ENCODE measurements around the gene LIX1. TPM values are rescaled to one million over a fixed set of nuclear protein-coding genes. Genes with fewer than 3 reads are reported as not detected.

The LIX1 gene
- total and polyA plus RNA-seq, 7 donors, result under 0.01 to 0.03 TPM; not detected in 5

- Histone ChIP-seq H3K27ac (no peak overlapping the region), H3K9me3 (no peaks in the 10 kb centered on the region), H3K4me3 (no peak overlapping the region), H3K4me1 (peaks cover 4% of the 10 kb centered on the region), H3K27me3 (ENCODE audit: insufficient read depth in 3 of 3, low read length in 2 of 3) (no peaks in the 10 kb centered on the region), H3K36me3 (ENCODE audit: insufficient read depth in 1 of 2, low read depth in 1 of 2) (no peaks in the 10 kb centered on the region)
- ATAC-seq, result peak in 2 of 4 donors; percentile 16 to 39
- TF ChIP-seq CTCF (IDR thresholded peaks at IDR 0.05), result no peak
- intact Hi-C loops (cut with DNase I), result no loop called here
- DNase-seq, result no peak
- WGBS, 3 donors, result 21 to 30% (median 24%) methylated on average over 2 of the region's 2 CpGs
Measured at GRCh38 chr5:97072696-97073095, 69.7 kb downstream of the LIX1 start.

- DNase-seq (no peak), ATAC-seq (peak in 2 of 4 donors; percentile 52 to 60)
- Histone ChIP-seq H3K27me3 (ENCODE audit: insufficient read depth in 3 of 3, low read length in 2 of 3) (no peaks in the 10 kb centered on the region), H3K4me1 (peaks cover 4% of the 10 kb centered on the region), H3K9me3 (no peaks in the 10 kb centered on the region), H3K27ac (no peak overlapping the region), H3K4me3 (no peak overlapping the region), H3K36me3 (ENCODE audit: insufficient read depth in 1 of 2, low read depth in 1 of 2) (no peaks in the 10 kb centered on the region)
- 39 to 49% (median 41%) methylated on average over 4 of the region's 4 CpGs for WGBS, 3 donors
- intact Hi-C loops (cut with DNase I), result no loop called here
- TF ChIP-seq CTCF (IDR thresholded peaks at IDR 0.05), result no peak
Measured at GRCh38 chr5:97071993-97072392, 70.4 kb downstream of the LIX1 start.

- Histone ChIP-seq H3K9me3 (no peaks in the 10 kb centered on the region), H3K4me3 (no peak overlapping the region), H3K27ac (peak overlapping the region; percentile 14), H3K36me3 (ENCODE audit: insufficient read depth in 1 of 2, low read depth in 1 of 2) (no peaks in the 10 kb centered on the region), H3K4me1 (peaks cover 4% of the 10 kb centered on the region), H3K27me3 (ENCODE audit: insufficient read depth in 3 of 3, low read length in 2 of 3) (no peaks in the 10 kb centered on the region)
- intact Hi-C loops (cut with DNase I), result no loop called here
- ATAC-seq, result peak; percentile 79 to 91 (median 87)
- TF ChIP-seq CTCF (IDR thresholded peaks at IDR 0.05), result no peak
- WGBS, 3 donors, result 19 to 31% (median 20%) methylated on average over 8 of the region's 8 CpGs
- no peak for DNase-seq
Measured at GRCh38 chr5:97071101-97071500, 71.3 kb downstream of the LIX1 start.

GRCh38 chr5:97070234-97070633 lies 72.2 kb downstream of the LIX1 start:
- no peak for DNase-seq
- no peaks in the 10 kb centered on the region for H3K36me3 ChIP-seq (ENCODE audit: insufficient read depth in 1 of 2, low read depth in 1 of 2)
- no peak for TF ChIP-seq CTCF (IDR thresholded peaks at IDR 0.05)
- peak overlapping the region; percentile 14 for H3K27ac ChIP-seq
- H3K4me3 ChIP-seq, result no peak overlapping the region
- H3K4me1 ChIP-seq, result peaks cover 4% of the 10 kb centered on the region
- ATAC-seq, result no peak
- no peaks in the 10 kb centered on the region for H3K27me3 ChIP-seq (ENCODE audit: insufficient read depth in 3 of 3, low read length in 2 of 3)
- H3K9me3 ChIP-seq, result no peaks in the 10 kb centered on the region
- intact Hi-C loops (cut with DNase I), result no loop called here

- Histone ChIP-seq H3K4me1 (peaks cover 4% of the 10 kb centered on the region), H3K9me3 (no peaks in the 10 kb centered on the region), H3K4me3 (no peak overlapping the region), H3K27ac (no peak overlapping the region), H3K27me3 (ENCODE audit: insufficient read depth in 3 of 3, low read length in 2 of 3) (no peaks in the 10 kb centered on the region), H3K36me3 (ENCODE audit: insufficient read depth in 1 of 2, low read depth in 1 of 2) (no peaks in the 10 kb centered on the region)
- DNase-seq (no peak), ATAC-seq (no peak)
- TF ChIP-seq CTCF (IDR thresholded peaks at IDR 0.05), result no peak
- WGBS, 3 donors, result 27 to 39% (median 31%) methylated on average over 4 of the region's 4 CpGs
- intact Hi-C loops (cut with DNase I), result no loop called here
Measured at GRCh38 chr5:97067296-97067850, 75.0 kb downstream of the LIX1 start.
